Stimulated activated naive CD8-positive, alpha-beta T cell treated with anti-CD3 and anti-CD28 coated beads, Interleukin-15, Interleukin-2, amounts not matched to agents 100 U/mL and 50 U/mL, for 24 hours (primary cell): Measurements from ENCODE around the gene CRYZL1.

Experiments used
- ATAC-seq: fragments of 150-1000 bp; cut with Tn5 transposase; one replicate; pipeline ENCODE4 v1.10.0; 2021
- DNase-seq: peaks from one replicate; pipeline ENCODE4 v3.0.0; 2021

Gene CRYZL1

DNA sequence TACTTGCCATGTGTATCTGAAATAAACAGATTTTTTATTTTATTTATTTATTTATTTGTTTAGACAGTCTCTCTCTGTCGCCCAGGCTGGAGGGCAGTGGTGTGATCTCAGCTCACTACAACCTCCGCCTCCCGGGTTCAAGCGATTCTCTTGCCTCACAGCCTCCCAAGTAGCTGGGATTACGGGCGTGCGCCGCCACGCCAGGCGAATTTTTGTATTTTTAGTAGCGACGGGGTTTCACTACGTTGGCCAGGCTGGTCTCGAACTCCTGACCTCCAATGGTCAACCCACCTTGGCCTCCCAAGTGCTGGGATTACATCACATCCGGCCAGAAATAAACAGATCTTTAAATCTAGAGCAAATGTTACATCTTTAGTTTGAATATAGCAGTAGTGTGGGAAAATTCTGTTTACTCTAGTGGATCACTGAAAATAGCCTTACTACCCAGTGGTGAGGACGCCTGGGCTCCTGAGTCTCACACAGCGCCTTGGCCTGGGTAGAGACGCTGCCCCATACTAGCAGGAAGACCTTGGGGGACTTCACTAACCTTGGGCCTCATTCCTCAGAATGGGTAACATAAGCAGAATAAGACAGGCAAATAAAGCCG lies 100.3 kb downstream of the CRYZL1 start:
- no peak for ATAC-seq
- DNase-seq, result peak; percentile 37

DNA sequence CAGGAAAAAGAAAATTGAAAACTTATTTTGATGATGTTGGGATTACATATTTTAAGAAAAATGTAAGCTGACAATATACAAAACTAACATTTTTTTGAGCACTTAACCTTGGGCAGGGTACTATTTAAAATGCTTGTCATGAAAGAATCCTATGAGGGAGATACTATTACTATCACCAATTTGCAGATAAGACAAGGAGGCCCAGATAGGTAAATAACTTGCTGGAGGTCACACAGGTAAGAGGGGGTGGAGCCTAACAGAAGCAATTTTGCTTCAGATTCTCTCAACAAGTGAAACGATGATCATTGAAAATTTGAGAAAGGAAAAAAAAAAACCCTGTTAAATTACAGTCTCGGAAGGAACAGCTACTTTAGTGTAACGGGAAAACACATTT lies 100.8 kb downstream of the CRYZL1 start:
- no peak for ATAC-seq
- DNase-seq, result no peak

DNA sequence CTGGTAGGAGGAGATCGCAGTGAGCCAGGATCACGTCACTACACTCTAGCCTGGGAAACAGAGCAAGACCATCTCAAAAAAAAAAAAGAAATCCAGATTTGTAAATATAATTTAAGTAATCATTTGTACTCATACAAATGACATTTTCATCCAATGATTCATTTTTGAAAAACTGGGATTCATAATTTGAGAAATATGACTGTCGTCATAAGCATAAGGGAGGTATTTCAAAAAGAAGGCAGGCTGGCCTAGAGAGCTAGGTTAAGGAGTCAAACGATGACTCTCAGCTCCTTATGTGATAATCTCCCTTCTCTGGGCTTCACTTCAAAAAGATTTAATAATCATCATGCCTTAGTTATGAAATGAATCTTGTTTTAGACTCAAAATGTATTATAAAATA lies 101.9 kb downstream of the CRYZL1 start:
- DNase-seq (no peak), ATAC-seq (no peak)
